ENCODE results near the gene PARD3. TPM values are rescaled to one million over a fixed set of nuclear protein-coding genes. Genes with fewer than 3 reads are reported as not detected.
"Not testable (repeated sequence)": the region's sequence is repeated elsewhere in the genome, so short reads cannot be mapped to it uniquely, and the experiment has no call there.

PARD3 gene
- total and polyA plus RNA-seq, 2 donors from 2014 or later = 21.1 to 47.5 TPM

DNA sequence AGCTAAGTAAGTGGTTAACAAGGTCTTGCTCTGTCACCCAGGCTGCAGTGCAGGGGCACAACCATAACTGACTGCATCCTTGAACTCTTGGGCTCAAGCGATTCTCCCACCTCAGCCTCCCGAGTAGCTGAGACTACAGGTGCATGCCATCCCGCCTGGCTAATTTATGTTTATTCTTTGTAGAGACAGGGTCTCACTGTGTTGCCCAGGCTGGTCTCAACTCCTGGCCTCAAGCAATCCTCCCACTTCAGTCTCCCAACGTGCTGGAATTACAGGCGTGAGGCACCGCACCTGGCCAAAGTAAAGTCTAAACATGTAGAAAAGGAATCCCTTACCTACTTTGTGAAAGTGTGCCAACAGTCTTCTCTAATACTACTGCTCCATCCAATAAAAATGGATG is 17.9 kb downstream of the PARD3 start:
- intact Hi-C loops (cut with DNase I) = no loop called here
- H3K4me3 ChIP-seq (ENCODE audit: low read length in 3 of 3) = no peak overlapping the region
- no peaks in the 10 kb centered on the region for H3K27me3 ChIP-seq (ENCODE audit: control insufficient read depth, insufficient read depth, low read length)
- no peak overlapping the region for H3K9ac ChIP-seq (ENCODE audit: low read length in 3 of 3)
- no peak for FAIRE-seq
- no peaks in the 10 kb centered on the region for H3K36me3 ChIP-seq (ENCODE audit: control insufficient read depth in 2 of 3, insufficient read depth in 3 of 3, low read length in 3 of 3)
- no peak for DNase-seq
- peaks cover 0 to 4% (median 0%) of the 10 kb centered on the region in 3 donors for H3K4me1 ChIP-seq (ENCODE audit: control insufficient read depth in 2 of 3, insufficient read depth in 2 of 3, low read depth in 1 of 3, low read length in 3 of 3)
- no peak overlapping the region for H3K27ac ChIP-seq (ENCODE audit: low read depth in 2 of 2, low read length in 2 of 2)
- TF ChIP-seq, protein P1, sequence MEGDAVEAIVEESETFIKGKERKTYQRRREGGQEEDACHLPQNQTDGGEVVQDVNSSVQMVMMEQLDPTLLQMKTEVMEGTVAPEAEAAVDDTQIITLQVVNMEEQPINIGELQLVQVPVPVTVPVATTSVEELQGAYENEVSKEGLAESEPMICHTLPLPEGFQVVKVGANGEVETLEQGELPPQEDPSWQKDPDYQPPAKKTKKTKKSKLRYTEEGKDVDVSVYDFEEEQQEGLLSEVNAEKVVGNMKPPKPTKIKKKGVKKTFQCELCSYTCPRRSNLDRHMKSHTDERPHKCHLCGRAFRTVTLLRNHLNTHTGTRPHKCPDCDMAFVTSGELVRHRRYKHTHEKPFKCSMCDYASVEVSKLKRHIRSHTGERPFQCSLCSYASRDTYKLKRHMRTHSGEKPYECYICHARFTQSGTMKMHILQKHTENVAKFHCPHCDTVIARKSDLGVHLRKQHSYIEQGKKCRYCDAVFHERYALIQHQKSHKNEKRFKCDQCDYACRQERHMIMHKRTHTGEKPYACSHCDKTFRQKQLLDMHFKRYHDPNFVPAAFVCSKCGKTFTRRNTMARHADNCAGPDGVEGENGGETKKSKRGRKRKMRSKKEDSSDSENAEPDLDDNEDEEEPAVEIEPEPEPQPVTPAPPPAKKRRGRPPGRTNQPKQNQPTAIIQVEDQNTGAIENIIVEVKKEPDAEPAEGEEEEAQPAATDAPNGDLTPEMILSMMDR (IDR thresholded peaks at IDR 0.05; ENCODE audit: borderline replicate concordance, extremely low read depth, insufficient read depth) = no peak
- no peaks in the 10 kb centered on the region for H3K9me3 ChIP-seq (ENCODE audit: control insufficient read depth in 2 of 3, insufficient read depth in 1 of 3, low read length in 3 of 3)

- Histone ChIP-seq H3K27me3 (ENCODE audit: control insufficient read depth, insufficient read depth, low read length) (no peaks in the 10 kb centered on the region), H3K9me3 (ENCODE audit: control insufficient read depth in 2 of 3, insufficient read depth in 1 of 3, low read length in 3 of 3) (no peaks in the 10 kb centered on the region), H3K36me3 (ENCODE audit: control insufficient read depth in 2 of 3, insufficient read depth in 3 of 3, low read length in 3 of 3) (no peaks in the 10 kb centered on the region), H3K4me1 (ENCODE audit: control insufficient read depth in 2 of 3, insufficient read depth in 2 of 3, low read depth in 1 of 3, low read length in 3 of 3) (peaks cover 0 to 7% (median 0%) of the 10 kb centered on the region in 3 donors), H3K9ac (ENCODE audit: low read length in 3 of 3) (no peak overlapping the region), H3K27ac (ENCODE audit: low read depth in 2 of 2, low read length in 2 of 2) (no peak overlapping the region), H3K4me3 (ENCODE audit: low read length in 3 of 3) (no peak overlapping the region)
- intact Hi-C loops (cut with DNase I) = no loop called here
- TF ChIP-seq, protein P1 (IDR thresholded peaks at IDR 0.05; ENCODE audit: borderline replicate concordance, extremely low read depth, insufficient read depth) = no peak
- DNase-seq (no peak), FAIRE-seq (no peak)
Measured at GRCh38 chr10:34796133-34796532, 19.0 kb downstream of the PARD3 start.

DNA sequence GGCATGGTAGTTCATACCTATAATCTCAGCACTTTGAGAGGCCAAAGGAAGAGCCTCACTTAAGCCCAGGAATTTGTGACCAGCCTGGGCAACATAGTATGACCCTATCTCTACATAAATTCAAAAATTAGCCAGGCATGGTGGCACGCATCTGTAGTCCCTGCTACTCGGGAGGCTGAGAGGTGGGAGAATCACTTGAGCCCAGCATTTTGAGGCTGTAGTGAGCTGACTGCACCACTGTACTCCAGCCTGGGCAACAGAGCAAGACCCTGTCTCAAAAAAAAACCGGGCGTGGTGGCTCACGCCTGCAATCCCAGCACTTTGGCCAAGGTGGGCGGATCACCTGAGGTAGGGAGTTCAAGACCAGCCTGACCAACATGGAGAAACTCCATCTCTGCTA is 19.8 kb downstream of the PARD3 start:
- TF ChIP-seq, protein P1 (IDR thresholded peaks at IDR 0.05; ENCODE audit: borderline replicate concordance, extremely low read depth, insufficient read depth) = no peak
- H3K4me1 ChIP-seq (ENCODE audit: control insufficient read depth in 2 of 3, insufficient read depth in 2 of 3, low read depth in 1 of 3, low read length in 3 of 3) = peaks cover 0 to 11% (median 2%) of the 10 kb centered on the region in 3 donors

DNA sequence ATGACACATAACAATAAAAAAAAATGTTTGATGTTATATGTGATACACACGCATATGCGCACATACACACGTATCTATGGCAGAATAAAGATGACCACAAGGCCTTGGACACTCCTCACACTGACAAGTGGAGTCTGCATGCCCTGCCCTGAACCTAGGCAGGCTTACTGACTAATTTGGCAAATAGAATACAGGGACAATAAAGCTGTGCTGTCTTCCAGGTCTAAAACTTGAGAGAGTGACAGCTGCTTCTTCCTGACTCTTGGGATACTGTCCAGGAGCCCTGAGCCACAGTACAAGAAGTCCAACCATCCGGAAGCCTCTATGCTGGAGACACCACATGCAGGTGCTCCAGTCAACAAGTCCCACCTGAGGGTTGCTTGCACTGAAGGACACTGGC is 20.3 kb downstream of the PARD3 start:
- Histone ChIP-seq H3K9ac (ENCODE audit: low read length in 3 of 3) (no peak overlapping the region), H3K27me3 (ENCODE audit: control insufficient read depth, insufficient read depth, low read length) (no peaks in the 10 kb centered on the region), H3K27ac (ENCODE audit: low read depth in 2 of 2, low read length in 2 of 2) (no peak overlapping the region), H3K4me3 (ENCODE audit: low read length in 3 of 3) (no peak overlapping the region), H3K4me1 (ENCODE audit: control insufficient read depth in 2 of 3, insufficient read depth in 2 of 3, low read depth in 1 of 3, low read length in 3 of 3) (peaks cover 3 to 14% (median 5%) of the 10 kb centered on the region in 3 donors), H3K9me3 (ENCODE audit: control insufficient read depth in 2 of 3, insufficient read depth in 1 of 3, low read length in 3 of 3) (no peaks in the 10 kb centered on the region), H3K36me3 (ENCODE audit: control insufficient read depth in 2 of 3, insufficient read depth in 3 of 3, low read length in 3 of 3) (no peaks in the 10 kb centered on the region)
- intact Hi-C loops (cut with DNase I) = no loop called here
- TF ChIP-seq, protein P1 (IDR thresholded peaks at IDR 0.05; ENCODE audit: borderline replicate concordance, extremely low read depth, insufficient read depth) = no peak
- DNase-seq (no peak), FAIRE-seq (no peak)

More for the DNA sequence above, 19.8 kb downstream of the PARD3 start:
- Histone ChIP-seq H3K9me3 (ENCODE audit: control insufficient read depth in 2 of 3, insufficient read depth in 1 of 3, low read length in 3 of 3) (no peaks in the 10 kb centered on the region), H3K27ac (ENCODE audit: low read depth in 2 of 2, low read length in 2 of 2) (no peak overlapping the region), H3K9ac (ENCODE audit: low read length in 3 of 3) (no peak overlapping the region), H3K4me3 (ENCODE audit: low read length in 3 of 3) (no peak overlapping the region), H3K36me3 (ENCODE audit: control insufficient read depth in 2 of 3, insufficient read depth in 3 of 3, low read length in 3 of 3) (no peaks in the 10 kb centered on the region), H3K27me3 (ENCODE audit: control insufficient read depth, insufficient read depth, low read length) (no peaks in the 10 kb centered on the region)
- DNase-seq (no peak), FAIRE-seq (no peak)
- intact Hi-C loops (cut with DNase I) = no loop called here

DNA sequence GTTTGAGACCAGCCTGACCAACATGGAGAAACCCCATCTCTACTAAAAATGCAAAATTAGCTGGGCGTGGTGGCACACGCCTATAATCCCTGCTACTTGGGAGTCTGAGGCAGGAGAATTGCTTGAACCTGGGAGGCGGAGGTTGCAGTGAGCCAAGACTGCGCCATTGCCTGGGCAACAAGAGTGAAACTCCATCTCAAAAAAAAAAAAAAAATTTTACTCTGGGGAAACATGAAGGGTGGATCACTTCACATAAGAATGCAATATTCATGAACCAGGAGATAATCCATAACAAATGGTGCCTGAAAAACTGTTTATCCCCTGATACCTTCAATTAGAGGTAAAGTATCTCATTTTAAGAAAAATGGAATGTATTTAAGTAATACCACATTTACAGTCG is 21.5 kb downstream of the PARD3 start:
- peaks cover 4 to 16% (median 5%) of the 10 kb centered on the region in 3 donors for H3K4me1 ChIP-seq (ENCODE audit: control insufficient read depth in 2 of 3, insufficient read depth in 2 of 3, low read depth in 1 of 3, low read length in 3 of 3)
- H3K36me3 ChIP-seq (ENCODE audit: control insufficient read depth in 2 of 3, insufficient read depth in 3 of 3, low read length in 3 of 3); DNase-seq; H3K27ac ChIP-seq (ENCODE audit: low read depth in 2 of 2, low read length in 2 of 2); FAIRE-seq; H3K9ac ChIP-seq (ENCODE audit: low read length in 3 of 3); intact Hi-C loops (cut with DNase I); H3K4me3 ChIP-seq (ENCODE audit: low read length in 3 of 3); H3K9me3 ChIP-seq (ENCODE audit: control insufficient read depth in 2 of 3, insufficient read depth in 1 of 3, low read length in 3 of 3); H3K27me3 ChIP-seq (ENCODE audit: control insufficient read depth, insufficient read depth, low read length): not testable (repeated sequence)

All from kidney (tissue), 14 donors.